ENCODE data around the gene RBP7. TPM values are rescaled to one million over a fixed set of nuclear protein-coding genes. Genes with fewer than 3 reads are reported as not detected.

RBP7 gene
- polyA plus RNA-seq, 1 experiment, result 0.50 TPM

DNA sequence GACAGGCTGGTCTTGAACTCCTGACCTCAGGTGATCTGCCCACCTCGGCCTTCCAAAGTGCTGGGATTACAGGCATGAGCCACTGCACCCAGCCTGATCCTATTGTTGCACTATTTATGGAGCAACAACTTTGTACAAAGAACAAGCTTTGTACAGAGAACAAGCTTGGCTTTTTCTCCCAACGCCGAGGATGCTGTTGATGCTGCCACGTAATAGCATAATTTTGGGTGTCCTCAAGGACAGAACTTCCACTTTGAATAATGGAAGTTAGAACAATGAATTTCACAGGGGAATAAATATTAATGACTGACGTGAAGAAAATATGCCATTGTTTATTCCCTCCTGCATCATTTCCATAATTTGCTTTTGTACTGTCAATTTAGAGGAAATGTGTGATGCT, 12.8 kb upstream of the RBP7 start:
- POLR2A ChIA-PET, result no interaction called here
- no peak for DNase-seq (ENCODE audit: low read depth)
- CTCF ChIA-PET, result interaction anchor here (0.6 kb wide), 2 partner anchors 21 to 37 kb away, joined by 3 read pairs; no protein-coding TSS in a partner anchor
- H3K27me3 ChIP-seq (ENCODE audit: control insufficient read depth, insufficient read depth, low read length), result no peaks in the 10 kb centered on the region
- TF ChIP-seq, protein P1, sequence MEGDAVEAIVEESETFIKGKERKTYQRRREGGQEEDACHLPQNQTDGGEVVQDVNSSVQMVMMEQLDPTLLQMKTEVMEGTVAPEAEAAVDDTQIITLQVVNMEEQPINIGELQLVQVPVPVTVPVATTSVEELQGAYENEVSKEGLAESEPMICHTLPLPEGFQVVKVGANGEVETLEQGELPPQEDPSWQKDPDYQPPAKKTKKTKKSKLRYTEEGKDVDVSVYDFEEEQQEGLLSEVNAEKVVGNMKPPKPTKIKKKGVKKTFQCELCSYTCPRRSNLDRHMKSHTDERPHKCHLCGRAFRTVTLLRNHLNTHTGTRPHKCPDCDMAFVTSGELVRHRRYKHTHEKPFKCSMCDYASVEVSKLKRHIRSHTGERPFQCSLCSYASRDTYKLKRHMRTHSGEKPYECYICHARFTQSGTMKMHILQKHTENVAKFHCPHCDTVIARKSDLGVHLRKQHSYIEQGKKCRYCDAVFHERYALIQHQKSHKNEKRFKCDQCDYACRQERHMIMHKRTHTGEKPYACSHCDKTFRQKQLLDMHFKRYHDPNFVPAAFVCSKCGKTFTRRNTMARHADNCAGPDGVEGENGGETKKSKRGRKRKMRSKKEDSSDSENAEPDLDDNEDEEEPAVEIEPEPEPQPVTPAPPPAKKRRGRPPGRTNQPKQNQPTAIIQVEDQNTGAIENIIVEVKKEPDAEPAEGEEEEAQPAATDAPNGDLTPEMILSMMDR (IDR thresholded peaks at IDR 0.05; ENCODE audit: insufficient read depth, low read depth, low read length), result no peak
- H3K36me3 ChIP-seq (ENCODE audit: control insufficient read depth, insufficient read depth, low read length), result peaks cover 2% of the 10 kb centered on the region; the same call in 1 of the 2 replicates
- H3K4me3 ChIP-seq (ENCODE audit: low read depth, low read length), result no peak overlapping the region

- no peak for DNase-seq (ENCODE audit: low read depth)
- Histone ChIP-seq H3K27me3 (ENCODE audit: control insufficient read depth, insufficient read depth, low read length) (no peaks in the 10 kb centered on the region), H3K36me3 (ENCODE audit: control insufficient read depth, insufficient read depth, low read length) (peaks cover 2% of the 10 kb centered on the region; the same call in 1 of the 2 replicates), H3K4me3 (ENCODE audit: low read depth, low read length) (no peak overlapping the region)
- ChIA-PET POLR2A (no interaction called here), CTCF (no interaction called here)
- TF ChIP-seq, protein P1 (IDR thresholded peaks at IDR 0.05; ENCODE audit: insufficient read depth, low read depth, low read length), result no peak
Measured at GRCh38 chr1:9985001-9985400, 12.0 kb upstream of the RBP7 start.

DNA sequence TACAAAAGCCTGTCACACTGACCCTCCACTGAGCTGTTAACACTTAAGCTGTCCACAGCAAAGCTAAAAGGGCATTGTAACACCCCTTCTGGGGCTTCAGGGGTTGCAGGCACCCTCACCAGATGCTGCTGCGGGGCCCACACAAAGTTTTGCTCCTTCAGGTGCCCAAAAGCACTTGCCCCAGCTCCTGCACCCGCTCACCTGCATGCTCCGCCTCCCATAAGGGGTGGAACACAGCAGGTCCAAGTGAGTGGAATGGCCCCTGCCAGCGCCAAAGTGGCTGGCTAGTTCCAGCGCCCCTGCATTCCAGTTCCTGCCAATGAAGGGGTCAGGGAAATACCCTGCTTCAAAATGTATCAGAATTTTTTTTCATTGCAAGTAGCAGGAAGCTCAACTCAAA, 7.3 kb upstream of the RBP7 start:
- ChIA-PET CTCF (interaction anchor here (1.3 to 2.2 kb wide), 4 partner anchors 13 to 163 kb away, joined by 4 to 5 read pairs (median 4); no protein-coding TSS in a partner anchor), POLR2A (no interaction called here)
- DNase-seq (ENCODE audit: low read depth), result no peak
- TF ChIP-seq, protein P1 (IDR thresholded peaks at IDR 0.05; ENCODE audit: insufficient read depth, low read depth, low read length), result no peak
- no peak overlapping the region for H3K4me3 ChIP-seq (ENCODE audit: low read depth, low read length)
- no peaks in the 10 kb centered on the region for H3K36me3 ChIP-seq (ENCODE audit: control insufficient read depth, insufficient read depth, low read length)
- no peaks in the 10 kb centered on the region for H3K27me3 ChIP-seq (ENCODE audit: control insufficient read depth, insufficient read depth, low read length)

GRCh38 chr1:9990944-9991343, 6.1 kb upstream of the RBP7 start:
- Histone ChIP-seq H3K36me3 (ENCODE audit: control insufficient read depth, insufficient read depth, low read length) (no peaks in the 10 kb centered on the region), H3K27me3 (ENCODE audit: control insufficient read depth, insufficient read depth, low read length) (no peaks in the 10 kb centered on the region), H3K4me3 (ENCODE audit: low read depth, low read length) (no peak overlapping the region)
- ChIA-PET CTCF (interaction anchor here (0.6 to 2.2 kb wide), 3 partner anchors 12 to 403 kb away, joined by 3 to 5 read pairs (median 4); no protein-coding TSS in a partner anchor), POLR2A (no interaction called here)
- DNase-seq (ENCODE audit: low read depth), result no peak
- TF ChIP-seq, protein P1 (IDR thresholded peaks at IDR 0.05; ENCODE audit: insufficient read depth, low read depth, low read length), result no peak

DNA sequence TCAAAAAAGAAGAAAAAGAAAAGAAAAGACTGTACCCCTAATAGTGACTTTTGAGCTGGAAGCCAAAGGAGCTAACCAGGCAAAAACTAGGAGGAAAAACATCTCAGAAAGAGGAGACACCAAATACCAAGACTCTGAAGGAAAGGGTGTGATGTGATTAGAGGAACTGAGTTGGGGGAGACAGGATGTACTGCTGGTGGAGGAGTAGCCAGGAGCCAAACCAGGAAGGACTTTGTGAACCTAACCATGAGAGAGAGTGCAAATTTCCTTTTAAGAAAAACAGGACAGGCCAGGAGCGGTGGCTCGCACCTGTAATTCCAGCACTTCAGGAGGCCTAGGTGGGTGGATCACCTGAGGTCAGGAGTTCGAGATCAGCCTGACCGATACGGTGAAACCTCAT, 4.1 kb upstream of the RBP7 start:
- Histone ChIP-seq H3K27me3 (ENCODE audit: control insufficient read depth, insufficient read depth, low read length) (peaks cover 5% of the 10 kb centered on the region), H3K36me3 (ENCODE audit: control insufficient read depth, insufficient read depth, low read length) (no peaks in the 10 kb centered on the region), H3K4me3 (ENCODE audit: low read depth, low read length) (no peak overlapping the region)
- ChIA-PET POLR2A (no interaction called here), CTCF (interaction anchor here (0.7 kb wide), 1 partner anchor 12 kb away, joined by 3 read pairs; no protein-coding TSS in a partner anchor)
- DNase-seq (ENCODE audit: low read depth), result no peak
- TF ChIP-seq, protein P1 (IDR thresholded peaks at IDR 0.05; ENCODE audit: insufficient read depth, low read depth, low read length), result no peak
